ENCODE results near the gene SOX8. TPM values are rescaled to one million over a fixed set of nuclear protein-coding genes. Genes with fewer than 3 reads are reported as not detected.

The SOX8 gene
- polyA plus RNA-seq, 3 donors: not detected

DNA sequence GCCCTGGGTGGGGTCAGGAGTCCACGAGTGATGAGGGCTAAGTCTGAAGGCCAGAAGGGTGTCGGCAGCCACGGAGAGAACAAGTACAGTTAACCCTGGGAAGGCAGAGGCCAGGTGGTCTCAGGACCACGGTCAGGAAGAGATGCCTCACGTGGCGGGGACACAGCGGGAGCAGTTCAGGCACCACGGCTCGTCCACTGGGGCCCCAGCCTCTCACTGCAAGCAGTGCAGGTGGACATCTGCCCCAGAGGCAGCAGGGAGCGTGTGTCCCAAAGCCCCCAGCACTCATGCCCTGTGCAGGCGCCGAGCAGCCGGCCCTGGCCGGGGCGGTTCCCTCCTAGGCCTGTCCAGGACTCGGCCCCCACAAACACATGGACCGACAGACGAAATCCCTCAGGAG, 15.5 kb upstream of the SOX8 start:
- WGBS (ENCODE audit: insufficient coverage): 98% methylated on average over 18 of the region's 18 CpGs
- peaks cover 2 to 20% of the 10 kb centered on the region in 2 donors for H3K36me3 ChIP-seq (replicated peaks in 1 of 2; ENCODE audit: control insufficient read depth in 1 of 2, insufficient read depth in 2 of 2, low read length in 2 of 2)
- H3K4me1 ChIP-seq (ENCODE audit: control insufficient read depth in 1 of 2, insufficient read depth in 2 of 2, low read length in 2 of 2): peaks cover 7 to 15% of the 10 kb centered on the region in 2 donors
- H3K9me3 Mint-ChIP-seq: peaks cover 16 to 48% (median 27%) of the 10 kb centered on the region in 7 donors
- no peak overlapping the region for H2AFZ ChIP-seq (ENCODE audit: insufficient read depth, low read depth, low read length, poor library complexity, severe bottlenecking)
- intact Hi-C loops (cut with micrococcal nuclease): no loop called here
- H3K9ac ChIP-seq (ENCODE audit: insufficient read depth, low read length, poor library complexity, severe bottlenecking): no peak overlapping the region
- H3K4me1 Mint-ChIP-seq: peaks cover 9% of the 10 kb centered on the region
- H4K20me1 ChIP-seq (ENCODE audit: insufficient read depth, low read length): no peaks in the 10 kb centered on the region
- TF ChIP-seq, protein P1, sequence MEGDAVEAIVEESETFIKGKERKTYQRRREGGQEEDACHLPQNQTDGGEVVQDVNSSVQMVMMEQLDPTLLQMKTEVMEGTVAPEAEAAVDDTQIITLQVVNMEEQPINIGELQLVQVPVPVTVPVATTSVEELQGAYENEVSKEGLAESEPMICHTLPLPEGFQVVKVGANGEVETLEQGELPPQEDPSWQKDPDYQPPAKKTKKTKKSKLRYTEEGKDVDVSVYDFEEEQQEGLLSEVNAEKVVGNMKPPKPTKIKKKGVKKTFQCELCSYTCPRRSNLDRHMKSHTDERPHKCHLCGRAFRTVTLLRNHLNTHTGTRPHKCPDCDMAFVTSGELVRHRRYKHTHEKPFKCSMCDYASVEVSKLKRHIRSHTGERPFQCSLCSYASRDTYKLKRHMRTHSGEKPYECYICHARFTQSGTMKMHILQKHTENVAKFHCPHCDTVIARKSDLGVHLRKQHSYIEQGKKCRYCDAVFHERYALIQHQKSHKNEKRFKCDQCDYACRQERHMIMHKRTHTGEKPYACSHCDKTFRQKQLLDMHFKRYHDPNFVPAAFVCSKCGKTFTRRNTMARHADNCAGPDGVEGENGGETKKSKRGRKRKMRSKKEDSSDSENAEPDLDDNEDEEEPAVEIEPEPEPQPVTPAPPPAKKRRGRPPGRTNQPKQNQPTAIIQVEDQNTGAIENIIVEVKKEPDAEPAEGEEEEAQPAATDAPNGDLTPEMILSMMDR (IDR thresholded peaks at IDR 0.05): no peak
- peaks cover 0 to 3% (median 1%) of the 10 kb centered on the region in 3 donors for H3K27me3 Mint-ChIP-seq (ENCODE audit: low read depth in 3 of 3)
- H3K27me3 ChIP-seq (ENCODE audit: control insufficient read depth in 2 of 2, insufficient read depth in 2 of 2, low read length in 2 of 2): no peaks in the 10 kb centered on the region
- H3K36me3 Mint-ChIP-seq: peaks cover 19 to 37% of the 10 kb centered on the region in 2 donors
- no peak overlapping the region for H3K4me2 ChIP-seq (replicated peaks; ENCODE audit: extremely low read depth, low read length, poor library complexity, severe bottlenecking)
- no peak overlapping the region for H3K4me3 Mint-ChIP-seq
- H3K9me3 ChIP-seq (replicated peaks in 1 of 2; ENCODE audit: control insufficient read depth in 1 of 2, insufficient read depth in 1 of 2, low read length in 2 of 2): peaks cover 22 to 59% of the 10 kb centered on the region in 2 donors
- H3K79me2 ChIP-seq (ENCODE audit: insufficient read depth, low read length): no peaks in the 10 kb centered on the region
- DNase-seq: no peak
- no peak overlapping the region for H3K27ac ChIP-seq (ENCODE audit: low read depth in 1 of 2, low read length in 2 of 2)
- no peak overlapping the region for H3K4me3 ChIP-seq (replicated peaks in 1 of 3; ENCODE audit: low read depth in 2 of 3, low read length in 3 of 3)
- peak overlapping the region in 2 of 7 donors; percentile 10 to 36 for H3K27ac Mint-ChIP-seq

GRCh38 chr16:966505-966904, 15.1 kb upstream of the SOX8 start:
- H2AFZ ChIP-seq (ENCODE audit: insufficient read depth, low read depth, low read length, poor library complexity, severe bottlenecking): no peak overlapping the region
- H3K27me3 ChIP-seq (ENCODE audit: control insufficient read depth in 2 of 2, insufficient read depth in 2 of 2, low read length in 2 of 2): peaks cover 0 to 3% of the 10 kb centered on the region in 2 donors
- DNase-seq: no peak
- H4K20me1 ChIP-seq (ENCODE audit: insufficient read depth, low read length): no peaks in the 10 kb centered on the region
- H3K4me1 Mint-ChIP-seq: peaks cover 9% of the 10 kb centered on the region
- H3K9me3 Mint-ChIP-seq: peaks cover 18 to 51% (median 27%) of the 10 kb centered on the region in 7 donors
- H3K36me3 ChIP-seq (replicated peaks in 1 of 2; ENCODE audit: control insufficient read depth in 1 of 2, insufficient read depth in 2 of 2, low read length in 2 of 2): peaks cover 2 to 20% of the 10 kb centered on the region in 2 donors
- 99% methylated on average over 10 of the region's 10 CpGs for WGBS (ENCODE audit: insufficient coverage)
- no peak overlapping the region for H3K27ac Mint-ChIP-seq
- peaks cover 1 to 5% (median 3%) of the 10 kb centered on the region in 3 donors for H3K27me3 Mint-ChIP-seq (ENCODE audit: low read depth in 3 of 3)
- no peak overlapping the region for H3K4me3 Mint-ChIP-seq
- H3K4me3 ChIP-seq (replicated peaks in 1 of 3; ENCODE audit: low read depth in 2 of 3, low read length in 3 of 3): no peak overlapping the region
- peaks cover 12 to 20% of the 10 kb centered on the region in 2 donors for H3K4me1 ChIP-seq (ENCODE audit: control insufficient read depth in 1 of 2, insufficient read depth in 2 of 2, low read length in 2 of 2)
- no peak overlapping the region for H3K27ac ChIP-seq (ENCODE audit: low read depth in 1 of 2, low read length in 2 of 2)
- intact Hi-C loops (cut with micrococcal nuclease): no loop called here
- H3K79me2 ChIP-seq (ENCODE audit: insufficient read depth, low read length): no peaks in the 10 kb centered on the region
- H3K4me2 ChIP-seq (replicated peaks; ENCODE audit: extremely low read depth, low read length, poor library complexity, severe bottlenecking): no peak overlapping the region
- H3K9ac ChIP-seq (ENCODE audit: insufficient read depth, low read length, poor library complexity, severe bottlenecking): no peak overlapping the region
- H3K36me3 Mint-ChIP-seq: peaks cover 19 to 37% of the 10 kb centered on the region in 2 donors
- TF ChIP-seq, protein P1 (IDR thresholded peaks at IDR 0.05): no peak
- peaks cover 22 to 60% of the 10 kb centered on the region in 2 donors for H3K9me3 ChIP-seq (replicated peaks in 1 of 2; ENCODE audit: control insufficient read depth in 1 of 2, insufficient read depth in 1 of 2, low read length in 2 of 2)
